Left ventricle myocardium superior (tissue), 1 donor: Measurements from ENCODE around the gene TAGLN2. TPM values are rescaled to one million over a fixed set of nuclear protein-coding genes. Genes with fewer than 3 reads are reported as not detected.

Experiments used
- ATAC-seq: fragments of 200-7000 bp; cut with Tn5 transposase; one replicate; pipeline ENCODE4 v1.9.1; 2020; ENCODE audit warnings: mild to moderate bottlenecking, moderate library complexity
- DNase-seq: peaks from one replicate; pipeline ENCODE4 v3.0.0-alpha.2; 2020
- intact Hi-C: fragments of 100-400 bp; cut with micrococcal nuclease; formaldehyde crosslinking; loops from one replicate; pipeline ENCODE4 v1.11.0; 2022
- total RNA-seq: library from RNA; stranded (reverse); fragmentation: NEBNext Ultra II Directional; extraction: Animal tissue kit (Norgen Biotek cat#: 25700); gene quantifications from one replicate; pipeline ENCODE4 v1.2.1, GENCODE V29; 2021
- donor health status: DM: no; HTN: yes; CAD: no; lungs with severe emphysema.

TAGLN2 gene
- total RNA-seq, 1 donor from 2014 or later, result 104 TPM

- peak; percentile 87 for DNase-seq
- ATAC-seq, result peak; percentile 90
- intact Hi-C loops, result loop anchor here (5.0 kb wide), 1 partner anchor 94 kb away; no protein-coding TSS in a partner anchor
Measured at GRCh38 chr1:159891275-159892157, 33.8 kb downstream of the TAGLN2 start.

- ATAC-seq (no peak), DNase-seq (no peak)
- intact Hi-C loops, result loop anchor here (5.0 kb wide), 1 partner anchor 93 kb away; no protein-coding TSS in a partner anchor
Measured at GRCh38 chr1:159890390-159890789, 34.9 kb downstream of the TAGLN2 start.

- intact Hi-C loops, result loop anchor here (5.0 kb wide), 1 partner anchor 93 kb away; no protein-coding TSS in a partner anchor
- ATAC-seq (peak; percentile 92), DNase-seq (no peak)
Measured at GRCh38 chr1:159889821-159890252, 35.5 kb downstream of the TAGLN2 start.

GRCh38 chr1:159889202-159889601 is 36.1 kb downstream of the TAGLN2 start:
- ATAC-seq, result no peak
- intact Hi-C loops, result no loop called here
- no peak for DNase-seq

- ATAC-seq (no peak), DNase-seq (no peak)
- intact Hi-C loops, result no loop called here
Measured at GRCh38 chr1:159884296-159884695, 41.0 kb downstream of the TAGLN2 start.

- DNase-seq, result no peak
- no peak for ATAC-seq
- intact Hi-C loops, result no loop called here
Measured at GRCh38 chr1:159883134-159883533, 42.2 kb downstream of the TAGLN2 start.

- intact Hi-C loops, result no loop called here
- ATAC-seq, result no peak
- no peak for DNase-seq
Measured at GRCh38 chr1:159882527-159882862, 42.8 kb downstream of the TAGLN2 start.

GRCh38 chr1:159881622-159882526 is 43.4 kb downstream of the TAGLN2 start:
- intact Hi-C loops, result no loop called here
- ATAC-seq (no peak), DNase-seq (peak; percentile 71)

GRCh38 chr1:159880430-159880829 is 44.9 kb downstream of the TAGLN2 start:
- ATAC-seq (no peak), DNase-seq (no peak)
- intact Hi-C loops, result no loop called here

GRCh38 chr1:159879977-159880376 is 45.3 kb downstream of the TAGLN2 start:
- intact Hi-C loops, result no loop called here
- DNase-seq, result no peak
- ATAC-seq, result no peak

- intact Hi-C loops, result no loop called here
- ATAC-seq (no peak), DNase-seq (no peak)
Measured at GRCh38 chr1:159879136-159879535, 46.2 kb downstream of the TAGLN2 start.

GRCh38 chr1:159877695-159878444 is 47.4 kb downstream of the TAGLN2 start:
- DNase-seq, result no peak

GRCh38 chr1:159873530-159874143 is 51.7 kb downstream of the TAGLN2 start:
- intact Hi-C loops, result no loop called here
- DNase-seq (no peak), ATAC-seq (no peak)

More at GRCh38 chr1:159877695-159878444, 47.4 kb downstream of the TAGLN2 start:
- intact Hi-C loops, result no loop called here
- ATAC-seq, result no peak

GRCh38 chr1:159872891-159873290 is 52.4 kb downstream of the TAGLN2 start:
- ATAC-seq (no peak), DNase-seq (no peak)
- intact Hi-C loops, result no loop called here

GRCh38 chr1:159870704-159871103 is 54.6 kb downstream of the TAGLN2 start:
- intact Hi-C loops, result no loop called here

GRCh38 chr1:159869607-159870006 is 55.7 kb downstream of the TAGLN2 start:
- DNase-seq, result no peak
- intact Hi-C loops, result no loop called here
- no peak for ATAC-seq

More at GRCh38 chr1:159870704-159871103, 54.6 kb downstream of the TAGLN2 start:
- ATAC-seq, result no peak
- no peak for DNase-seq

GRCh38 chr1:159869173-159869572 is 56.1 kb downstream of the TAGLN2 start:
- DNase-seq, result no peak
- intact Hi-C loops, result no loop called here
- ATAC-seq, result no peak

GRCh38 chr1:159868766-159869165 is 56.5 kb downstream of the TAGLN2 start:
- intact Hi-C loops, result no loop called here
- no peak for DNase-seq
- ATAC-seq, result no peak
